Psoas muscle (tissue), 8 donors: ENCODE data around the gene PEPD. TPM values are rescaled to one million over a fixed set of nuclear protein-coding genes. Genes with fewer than 3 reads are reported as not detected.

Source experiments
- ATAC-seq, 4 donors: fragments of 200-7000 bp; cut with Tn5 transposase; one replicate each; pipeline ENCODE4 v1.9.1; 2020; ENCODE audit warnings: moderate library complexity in 3 of 4, mild to moderate bottlenecking in 2 of 4
- DNase-seq, 2 donors: peaks; one replicate each; pipeline ENCODE4 v3.0.0-alpha.2; 2020
- H3K27ac ChIP-seq: fragments of 200-600 bp; one replicate; pipeline ENCODE4 v1.8.0; 2022
- H3K27me3 ChIP-seq, 3 donors: fragments of 200-600 bp in 1 of 3; one replicate each; pipeline versions ENCODE4 v1.6.1 to v1.8.0; 2013 to 2022; ENCODE audit warnings: low read length in 2 of 3, mild to moderate bottlenecking in 2 of 3, moderate library complexity in 1 of 3; ENCODE audit not compliant: insufficient read depth in 3 of 3
- H3K36me3 ChIP-seq, 2 donors: fragments of 200-600 bp in 1 of 2; one replicate each; pipeline versions ENCODE4 v1.6.1 to v1.8.0; 2013 to 2022; ENCODE audit warnings: low read depth in 1 of 2, mild to moderate bottlenecking in 1 of 2, moderate library complexity in 1 of 2; ENCODE audit not compliant: insufficient read depth in 1 of 2
- H3K4me1 ChIP-seq: fragments of 200-600 bp; one replicate; pipeline ENCODE4 v1.8.0; 2022
- H3K4me3 ChIP-seq: fragments of 200-600 bp; one replicate; pipeline ENCODE4 v1.8.0; 2022; ENCODE audit warnings: mild to moderate bottlenecking
- H3K9me3 ChIP-seq: fragments of 200-600 bp; one replicate; pipeline ENCODE4 v1.8.0; 2022
- WGBS, 3 donors: extraction: QIAGEN DNeasy Blood & Tissue Kit; methylation state at CpG; one replicate each; pipeline versions ENCODE4 v1.1.6 to v1.1.7; 2013; 5-methylcytosine and 5-hydroxymethylcytosine counted together
- intact Hi-C, 2 donors: fragments of 100-400 bp; cut with DNase I; formaldehyde crosslinking; loops; one replicate each; pipeline versions ENCODE4 v1.11.0 to v1.14.2; 2022
- polyA plus RNA-seq, 3 donors: library from polyadenylated mRNA; stranded (reverse); fragments of 200-250 nt; gene quantifications; one replicate each; pipeline ENCODE4 v1.2.3, GENCODE V29; 2013
- total RNA-seq, 4 donors: library from RNA; stranded (reverse); fragmentation: NEBNext Ultra II Directional in 2 of 4; extraction: Animal tissue kit (Norgen Biotek cat#: 25700) in 2 of 4; gene quantifications; one replicate each; pipeline versions ENCODE4 v1.2.1 to v1.2.4, GENCODE V29; 2021 to 2023
- TF ChIP-seq, protein P1 (sequence below): fragments of 200-600 bp; IDR thresholded peaks from one replicate; pipeline ENCODE4 v1.8.0; 2022; ENCODE audit warnings: antibody characterized with exemption
- donor health status: healthy with polysubstance abuse.
- donor health status: DM: no; HTN: no; CAD: no; lungs with moderate emphysema.
- donor health status: Bipolar disorder and iron deficiency.
- donor health status: healthy.
- donor health status: DM: yes; HTN: yes; CAD: no.
- donor health status: DM: no; HTN: no; CAD: no.
- donor health status: DM: no; HTN: no; CAD: no.
- donor health status: DM: yes; HTN: yes; CAD: no.

Gene PEPD
- total and polyA plus RNA-seq, 7 donors: 26.3 to 40.2 (median 35.1) TPM

- Histone ChIP-seq H3K27ac (no peak overlapping the region), H3K36me3 (no peaks in the 10 kb centered on the region), H3K4me1 (no peaks in the 10 kb centered on the region), H3K27me3 (peaks cover 0 to 22% (median 11%) of the 10 kb centered on the region in 3 donors), H3K4me3 (no peak overlapping the region), H3K9me3 (no peaks in the 10 kb centered on the region)
- ATAC-seq: peak in 1 of 4 donors; percentile 10
- WGBS, 3 donors: 76 to 79% (median 77%) methylated on average over 9 of the region's 9 CpGs
- intact Hi-C loops: no loop called here
- TF ChIP-seq, protein P1, sequence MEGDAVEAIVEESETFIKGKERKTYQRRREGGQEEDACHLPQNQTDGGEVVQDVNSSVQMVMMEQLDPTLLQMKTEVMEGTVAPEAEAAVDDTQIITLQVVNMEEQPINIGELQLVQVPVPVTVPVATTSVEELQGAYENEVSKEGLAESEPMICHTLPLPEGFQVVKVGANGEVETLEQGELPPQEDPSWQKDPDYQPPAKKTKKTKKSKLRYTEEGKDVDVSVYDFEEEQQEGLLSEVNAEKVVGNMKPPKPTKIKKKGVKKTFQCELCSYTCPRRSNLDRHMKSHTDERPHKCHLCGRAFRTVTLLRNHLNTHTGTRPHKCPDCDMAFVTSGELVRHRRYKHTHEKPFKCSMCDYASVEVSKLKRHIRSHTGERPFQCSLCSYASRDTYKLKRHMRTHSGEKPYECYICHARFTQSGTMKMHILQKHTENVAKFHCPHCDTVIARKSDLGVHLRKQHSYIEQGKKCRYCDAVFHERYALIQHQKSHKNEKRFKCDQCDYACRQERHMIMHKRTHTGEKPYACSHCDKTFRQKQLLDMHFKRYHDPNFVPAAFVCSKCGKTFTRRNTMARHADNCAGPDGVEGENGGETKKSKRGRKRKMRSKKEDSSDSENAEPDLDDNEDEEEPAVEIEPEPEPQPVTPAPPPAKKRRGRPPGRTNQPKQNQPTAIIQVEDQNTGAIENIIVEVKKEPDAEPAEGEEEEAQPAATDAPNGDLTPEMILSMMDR: no peak
- no peak for DNase-seq
Measured at GRCh38 chr19:33545217-33545981, 23.8 kb upstream of the PEPD start.

- no peaks in the 10 kb centered on the region for H3K9me3 ChIP-seq
- H3K4me1 ChIP-seq: no peaks in the 10 kb centered on the region
- intact Hi-C loops: no loop called here
- TF ChIP-seq, protein P1: no peak
- H3K4me3 ChIP-seq: no peak overlapping the region
- no peak overlapping the region for H3K27ac ChIP-seq
- peaks cover 0 to 49% (median 9%) of the 10 kb centered on the region in 3 donors for H3K27me3 ChIP-seq
- H3K36me3 ChIP-seq: no peaks in the 10 kb centered on the region
- no peak for ATAC-seq
- DNase-seq: no peak
- 22 to 42% (median 34%) methylated on average over 6 to 8 of the region's 8 CpGs for WGBS, 3 donors
Measured at GRCh38 chr19:33535226-33535625, 13.6 kb upstream of the PEPD start.

DNA sequence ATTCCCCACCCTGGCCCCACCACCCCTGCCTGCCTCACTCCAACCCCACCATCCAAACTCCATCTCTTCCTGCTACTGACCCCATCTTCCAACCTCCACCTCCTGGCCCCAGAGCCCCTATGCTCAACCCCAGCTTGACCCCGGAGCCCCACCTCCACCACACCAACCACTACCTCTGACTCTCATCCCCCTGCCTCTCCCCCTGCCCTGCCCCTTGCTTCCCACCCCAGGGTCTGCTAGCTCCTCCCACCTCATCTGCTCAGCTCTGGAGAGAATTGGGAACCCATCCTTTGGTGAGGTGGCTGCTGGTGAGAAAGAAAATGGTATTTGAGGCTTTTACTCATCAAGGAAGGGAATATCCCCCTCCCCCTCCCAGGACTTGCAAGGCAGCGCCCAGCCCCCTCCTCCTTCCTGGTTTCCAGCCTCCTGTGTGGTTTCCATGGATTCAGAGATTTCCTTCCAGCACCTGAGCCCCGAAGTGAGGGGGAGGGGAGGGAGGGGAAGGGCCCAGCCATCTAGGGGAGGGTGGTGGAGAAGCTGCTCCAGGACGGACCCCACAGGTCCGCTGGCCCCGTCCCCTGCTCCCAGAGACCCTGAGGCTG lies 11.4 kb upstream of the PEPD start:
- DNase-seq: no peak
- Histone ChIP-seq H3K27me3 (peaks cover 0 to 50% (median 9%) of the 10 kb centered on the region in 3 donors), H3K4me3 (no peak overlapping the region), H3K4me1 (no peaks in the 10 kb centered on the region), H3K9me3 (no peaks in the 10 kb centered on the region), H3K27ac (no peak overlapping the region), H3K36me3 (no peaks in the 10 kb centered on the region)
- ATAC-seq: no peak
- WGBS, 3 donors: 18 to 21% (median 18%) methylated on average over 4 to 6 of the region's 6 CpGs
- intact Hi-C loops: no loop called here
- TF ChIP-seq, protein P1: no peak

DNA sequence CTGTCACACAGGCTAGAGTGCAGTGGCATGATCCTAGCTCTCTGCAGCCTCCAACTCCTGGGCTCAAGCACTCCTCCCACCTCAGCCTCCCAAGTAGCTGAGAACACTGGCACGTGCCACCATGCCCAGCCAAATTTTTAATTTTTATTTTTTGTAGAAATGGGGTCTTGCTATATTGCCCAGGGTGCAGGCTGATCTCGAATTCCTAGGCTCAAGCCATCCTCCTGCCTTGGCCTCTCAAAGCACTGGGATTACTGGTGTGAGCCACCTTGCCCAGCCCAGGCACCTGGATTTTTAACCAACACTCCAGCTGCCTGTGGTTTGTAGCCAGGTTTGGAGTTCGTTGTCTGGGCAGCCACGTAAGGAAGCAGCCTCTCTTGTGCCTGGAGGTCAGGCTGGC lies 9.3 kb upstream of the PEPD start:
- Histone ChIP-seq H3K36me3 (no peaks in the 10 kb centered on the region), H3K27ac (no peak overlapping the region), H3K27me3 (peaks cover 0 to 50% (median 7%) of the 10 kb centered on the region in 3 donors), H3K4me1 (no peaks in the 10 kb centered on the region), H3K4me3 (no peak overlapping the region), H3K9me3 (no peaks in the 10 kb centered on the region)
- intact Hi-C loops: no loop called here
- WGBS, 3 donors: 60 to 63% (median 61%) methylated on average over 4 of the region's 4 CpGs
- TF ChIP-seq, protein P1: no peak
- ATAC-seq (no peak), DNase-seq (no peak)
